Psoas muscle (tissue), 8 donors: ENCODE data around the gene WIPF1. TPM values are rescaled to one million over a fixed set of nuclear protein-coding genes. Genes with fewer than 3 reads are reported as not detected.

Experiments used
- ATAC-seq, 4 donors: fragments of 200-7000 bp; cut with Tn5 transposase; one replicate each; pipeline ENCODE4 v1.9.1; 2020; ENCODE audit warnings: moderate library complexity in 3 of 4, mild to moderate bottlenecking in 2 of 4
- DNase-seq, 2 donors: peaks; one replicate each; pipeline ENCODE4 v3.0.0-alpha.2; 2020
- H3K27ac ChIP-seq: fragments of 200-600 bp; one replicate; pipeline ENCODE4 v1.8.0; 2022
- H3K27me3 ChIP-seq, 3 donors: fragments of 200-600 bp in 1 of 3; one replicate each; pipeline versions ENCODE4 v1.6.1 to v1.8.0; 2013 to 2022; ENCODE audit warnings: low read length in 2 of 3, mild to moderate bottlenecking in 2 of 3, moderate library complexity in 1 of 3; ENCODE audit not compliant: insufficient read depth in 3 of 3
- H3K36me3 ChIP-seq, 2 donors: fragments of 200-600 bp in 1 of 2; one replicate each; pipeline versions ENCODE4 v1.6.1 to v1.8.0; 2013 to 2022; ENCODE audit warnings: low read depth in 1 of 2, mild to moderate bottlenecking in 1 of 2, moderate library complexity in 1 of 2; ENCODE audit not compliant: insufficient read depth in 1 of 2
- H3K4me1 ChIP-seq: fragments of 200-600 bp; one replicate; pipeline ENCODE4 v1.8.0; 2022
- H3K4me3 ChIP-seq: fragments of 200-600 bp; one replicate; pipeline ENCODE4 v1.8.0; 2022; ENCODE audit warnings: mild to moderate bottlenecking
- H3K9me3 ChIP-seq: fragments of 200-600 bp; one replicate; pipeline ENCODE4 v1.8.0; 2022
- CTCF ChIP-seq: fragments of 200-600 bp; IDR thresholded peaks from one replicate; pipeline ENCODE4 v1.8.0; 2022; ENCODE audit warnings: antibody characterized with exemption
- WGBS, 3 donors: extraction: QIAGEN DNeasy Blood & Tissue Kit; methylation state at CpG; one replicate each; pipeline versions ENCODE4 v1.1.6 to v1.1.7; 2013; 5-methylcytosine and 5-hydroxymethylcytosine counted together
- intact Hi-C, 2 donors: fragments of 100-400 bp; cut with DNase I; formaldehyde crosslinking; loops; one replicate each; pipeline versions ENCODE4 v1.11.0 to v1.14.2; 2022
- polyA plus RNA-seq, 3 donors: library from polyadenylated mRNA; stranded (reverse); fragments of 200-250 nt; gene quantifications; one replicate each; pipeline ENCODE4 v1.2.3, GENCODE V29; 2013
- total RNA-seq, 4 donors: library from RNA; stranded (reverse); fragmentation: NEBNext Ultra II Directional in 2 of 4; extraction: Animal tissue kit (Norgen Biotek cat#: 25700) in 2 of 4; gene quantifications; one replicate each; pipeline versions ENCODE4 v1.2.1 to v1.2.4, GENCODE V29; 2021 to 2023
- donor health status: healthy with polysubstance abuse.
- donor health status: DM: no; HTN: no; CAD: no; lungs with moderate emphysema.
- donor health status: Bipolar disorder and iron deficiency.
- donor health status: healthy.
- donor health status: DM: yes; HTN: yes; CAD: no.
- donor health status: DM: no; HTN: no; CAD: no.
- donor health status: DM: no; HTN: no; CAD: no.
- donor health status: DM: yes; HTN: yes; CAD: no.

Gene WIPF1
- total and polyA plus RNA-seq, 7 donors: 3.4 to 10.0 (median 6.2) TPM

GRCh38 chr2:174618179-174618578 is 20.6 kb upstream of the WIPF1 start:
- TF ChIP-seq CTCF: no peak
- Histone ChIP-seq H3K9me3 (no peaks in the 10 kb centered on the region), H3K4me3 (no peak overlapping the region), H3K4me1 (peaks cover 3% of the 10 kb centered on the region), H3K27ac (no peak overlapping the region), H3K27me3 (no peaks in the 10 kb centered on the region), H3K36me3 (no peaks in the 10 kb centered on the region)
- intact Hi-C loops: no loop called here
- DNase-seq: no peak
- WGBS, 3 donors: 60 to 82% (median 74%) methylated on average over 2 of the region's 2 CpGs
- ATAC-seq: no peak

GRCh38 chr2:174617718-174618117 is 20.1 kb upstream of the WIPF1 start:
- H3K4me1 ChIP-seq: peaks cover 3% of the 10 kb centered on the region
- H3K27ac ChIP-seq: no peak overlapping the region
- ATAC-seq (no peak), DNase-seq (no peak)
- H3K4me3 ChIP-seq: no peak overlapping the region
- 74 to 79% (median 78%) methylated on average over 3 of the region's 3 CpGs for WGBS, 3 donors
- no peaks in the 10 kb centered on the region for H3K9me3 ChIP-seq
- intact Hi-C loops: no loop called here
- TF ChIP-seq CTCF: no peak
- H3K36me3 ChIP-seq: no peaks in the 10 kb centered on the region
- H3K27me3 ChIP-seq: no peaks in the 10 kb centered on the region

GRCh38 chr2:174617120-174617519 is 19.5 kb upstream of the WIPF1 start:
- ATAC-seq (peak in 1 of 4 donors; percentile 65), DNase-seq (no peak)
- H3K4me1 ChIP-seq: peaks cover 3% of the 10 kb centered on the region
- intact Hi-C loops: no loop called here
- 88 to 92% (median 89%) methylated on average over 2 of the region's 2 CpGs for WGBS, 3 donors
- H3K27ac ChIP-seq: no peak overlapping the region
- H3K27me3 ChIP-seq: no peaks in the 10 kb centered on the region
- no peak overlapping the region for H3K4me3 ChIP-seq
- TF ChIP-seq CTCF: no peak
- H3K9me3 ChIP-seq: no peaks in the 10 kb centered on the region
- no peaks in the 10 kb centered on the region for H3K36me3 ChIP-seq

GRCh38 chr2:174615871-174616436 is 18.4 kb upstream of the WIPF1 start:
- Histone ChIP-seq H3K4me3 (no peak overlapping the region), H3K9me3 (no peaks in the 10 kb centered on the region), H3K4me1 (peaks cover 3% of the 10 kb centered on the region), H3K36me3 (no peaks in the 10 kb centered on the region), H3K27me3 (no peaks in the 10 kb centered on the region), H3K27ac (no peak overlapping the region)
- ATAC-seq (peak in 2 of 4 donors; percentile 22 to 37), DNase-seq (no peak)
- WGBS, 3 donors: 45 to 56% (median 49%) methylated on average over 4 of the region's 4 CpGs
- no peak for TF ChIP-seq CTCF
- intact Hi-C loops: no loop called here

GRCh38 chr2:174614261-174614660 is 16.7 kb upstream of the WIPF1 start:
- intact Hi-C loops: no loop called here
- DNase-seq: no peak
- WGBS, 3 donors: 61 to 81% (median 66%) methylated on average over 4 of the region's 4 CpGs
- H3K4me1 ChIP-seq: peaks cover 3% of the 10 kb centered on the region
- no peaks in the 10 kb centered on the region for H3K27me3 ChIP-seq
- no peak for ATAC-seq
- H3K27ac ChIP-seq: no peak overlapping the region
- no peaks in the 10 kb centered on the region for H3K36me3 ChIP-seq
- H3K9me3 ChIP-seq: no peaks in the 10 kb centered on the region
- H3K4me3 ChIP-seq: no peak overlapping the region
- TF ChIP-seq CTCF: no peak
